Measurements from ENCODE around the gene TOR2A.

TOR2A gene

GRCh38 chr9:127741831-127742434, 6.8 kb upstream of the TOR2A start:
- DNase-seq, result peak; percentile 92

- no peak for DNase-seq
These were observed 4.7 kb upstream of the TOR2A start for GRCh38 chr9:127739614-127740330.

GRCh38 chr9:127738666-127739065, 3.6 kb upstream of the TOR2A start:
- no peak for DNase-seq

DNA sequence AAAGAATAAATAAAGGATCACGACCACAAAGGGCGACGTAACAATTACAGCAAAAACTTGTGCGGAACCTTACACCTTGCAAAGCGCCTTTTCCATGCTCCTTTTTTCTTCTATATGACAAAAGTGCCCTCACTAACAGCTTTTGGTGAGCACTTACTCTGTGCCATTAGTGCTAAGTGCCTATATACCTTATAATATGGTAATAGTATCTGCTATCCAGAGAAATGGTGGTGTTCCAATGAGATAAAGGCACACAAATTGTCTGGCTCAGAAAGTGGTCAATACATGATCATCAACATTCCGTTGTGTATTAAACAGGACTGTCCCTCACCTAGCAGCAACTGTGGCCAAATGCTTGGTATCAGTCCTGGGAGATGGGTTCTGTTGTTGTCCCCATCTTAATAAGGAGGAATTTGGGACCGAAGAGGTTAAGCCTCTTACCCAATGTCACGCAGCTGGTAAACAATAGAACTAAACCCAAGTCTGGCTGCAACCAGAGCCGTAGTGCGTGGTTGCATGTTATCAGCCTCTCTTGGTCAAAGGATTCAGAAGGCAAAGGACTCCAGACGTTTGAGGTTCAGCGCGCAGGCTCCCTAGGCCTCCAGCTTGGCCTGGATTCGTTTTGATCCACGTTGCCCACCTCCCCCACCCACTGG, 564 bp upstream of the TOR2A start:
- no peak for DNase-seq

DNA sequence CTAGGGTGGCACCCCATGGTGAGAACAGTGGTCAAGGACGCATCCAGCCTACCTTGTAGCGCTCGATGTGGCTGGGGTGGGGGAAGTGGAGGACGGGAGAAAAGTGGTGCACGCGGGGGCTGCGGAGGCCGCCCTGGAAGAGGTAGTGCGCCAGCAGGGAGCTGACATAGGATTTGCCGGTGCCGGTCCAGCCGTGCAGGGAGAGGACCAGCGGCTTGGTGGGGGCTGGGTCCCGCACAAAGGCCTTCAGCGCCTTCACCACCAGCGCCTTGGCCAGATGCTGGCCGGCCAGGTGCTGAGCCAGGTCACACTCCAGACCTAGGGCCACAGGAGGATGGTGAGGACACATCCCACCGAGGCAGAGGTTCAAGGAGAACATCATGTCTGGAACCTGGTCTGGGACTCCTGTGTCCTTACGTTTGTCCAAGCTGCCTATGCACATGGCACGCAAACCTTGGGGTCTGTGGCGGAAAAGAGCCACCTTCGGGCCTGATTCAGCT, 797 bp downstream of the TOR2A start:
- DNase-seq, result no peak

GRCh38 chr9:127733614-127734013, 1.5 kb downstream of the TOR2A start:
- DNase-seq, result no peak

DNA sequence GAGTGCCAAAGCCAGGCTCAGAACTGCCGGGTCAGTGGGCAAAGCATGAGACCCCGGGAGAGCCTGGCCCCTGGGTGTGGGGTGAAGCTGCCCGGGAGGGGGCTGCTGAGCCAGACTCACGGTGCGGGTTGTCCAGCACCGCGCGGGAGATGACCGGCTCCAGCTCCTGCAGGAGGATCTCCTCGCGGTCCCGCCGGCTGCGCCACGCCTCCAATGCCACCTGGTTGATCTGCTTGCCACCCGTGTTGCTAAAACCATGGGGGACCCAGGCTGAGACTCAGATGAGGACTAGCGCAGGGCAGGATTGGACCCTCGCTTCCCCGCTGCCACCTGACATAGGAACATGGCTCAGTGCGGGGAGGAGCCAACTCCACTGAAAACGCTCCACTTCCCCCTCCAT, 2.6 kb downstream of the TOR2A start:
- DNase-seq, result no peak

- no peak for DNase-seq
These were observed 3.2 kb downstream of the TOR2A start for GRCh38 chr9:127731938-127732337.

GRCh38 chr9:127730799-127731410, 4.2 kb downstream of the TOR2A start:
- DNase-seq, result no peak

DNA sequence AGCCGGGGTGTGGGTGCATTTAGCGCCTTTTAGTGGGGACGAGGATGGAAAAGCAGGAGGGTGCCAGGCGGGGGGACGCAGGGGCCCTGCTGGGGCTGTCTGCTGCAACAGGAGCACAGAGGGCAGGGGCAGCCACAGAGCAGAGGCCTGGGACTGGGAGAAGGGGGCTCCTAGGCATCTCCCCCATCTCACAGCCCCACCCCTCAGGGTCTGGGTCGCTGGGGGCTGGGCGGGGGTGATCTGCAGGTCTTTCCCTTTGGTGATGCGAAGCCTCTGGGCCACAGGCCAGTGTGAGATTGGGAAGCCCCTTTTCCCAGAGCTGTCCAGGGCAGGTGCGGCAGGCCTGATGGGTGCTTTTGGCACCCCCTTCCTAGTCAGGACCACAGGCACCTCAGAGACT, 4.8 kb downstream of the TOR2A start:
- DNase-seq, result no peak

- DNase-seq, result no peak
These were observed 5.4 kb downstream of the TOR2A start for GRCh38 chr9:127729522-127730256.

GRCh38 chr9:127728808-127729207, 6.3 kb downstream of the TOR2A start:
- DNase-seq, result no peak

- DNase-seq, result no peak
These were observed 8.2 kb downstream of the TOR2A start for GRCh38 chr9:127726871-127727270.

- peak; percentile 63 for DNase-seq
These were observed 11.1 kb downstream of the TOR2A start for GRCh38 chr9:127724012-127724411.

- DNase-seq, result no peak
These were observed 11.7 kb downstream of the TOR2A start for GRCh38 chr9:127723444-127723843.

- DNase-seq, result no peak
These were observed 12.1 kb downstream of the TOR2A start for GRCh38 chr9:127723013-127723412.

DNA sequence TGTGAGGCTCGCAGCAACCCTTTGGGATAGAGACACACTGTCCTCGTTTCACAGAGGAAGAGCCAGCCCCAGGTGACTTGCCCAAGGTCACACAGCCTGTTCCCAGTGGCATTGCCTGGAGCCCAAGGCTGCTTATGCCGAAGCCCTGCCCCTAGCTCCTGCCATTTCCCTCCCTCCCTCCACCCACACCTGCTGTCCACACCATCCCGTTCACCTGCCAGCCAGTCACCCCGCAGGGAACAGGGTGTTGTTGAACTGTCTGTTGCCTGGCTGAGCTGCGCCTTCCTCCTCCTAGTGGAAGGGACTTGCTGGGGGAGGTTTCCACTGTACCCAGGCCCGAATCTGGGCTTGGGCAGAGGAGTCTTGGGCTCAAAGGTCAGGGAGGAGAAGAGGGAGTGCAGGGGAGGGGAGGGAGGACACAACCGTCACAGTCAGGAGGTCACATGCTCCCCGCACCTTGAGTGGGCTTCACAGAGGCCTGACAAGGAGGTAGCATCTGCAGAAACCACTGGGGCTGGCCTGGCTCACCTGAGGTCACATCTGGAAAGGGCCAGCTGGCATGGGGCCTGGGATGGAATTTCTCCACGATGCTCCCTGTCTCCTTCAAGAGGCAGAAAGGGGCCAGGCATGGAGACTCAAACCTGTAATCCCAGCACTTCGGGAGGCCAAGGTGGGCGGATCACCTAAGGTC, 12.9 kb downstream of the TOR2A start:
- DNase-seq, result no peak

DNA sequence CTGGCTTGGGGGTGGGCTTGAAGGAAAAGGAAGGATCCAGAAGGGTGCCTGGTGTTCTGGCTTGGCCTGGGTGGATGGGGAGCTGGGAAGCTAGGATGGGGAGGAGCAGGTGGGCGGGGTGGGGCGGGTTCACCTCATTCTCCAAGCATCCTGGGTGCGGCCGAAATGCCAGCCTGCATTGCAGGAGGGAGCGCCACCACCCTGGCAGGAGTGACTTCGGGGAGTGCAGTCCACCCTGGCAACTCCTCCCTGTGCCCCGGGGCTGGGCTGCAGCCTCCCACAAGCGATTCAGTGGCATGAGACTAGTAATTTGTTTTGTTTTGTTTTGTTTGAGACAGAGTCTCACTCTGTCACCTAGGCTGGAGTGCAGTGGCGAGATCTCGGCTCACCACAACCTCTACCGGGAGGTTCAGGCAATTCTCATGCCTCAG, 13.7 kb downstream of the TOR2A start:
- no peak for DNase-seq

- no peak for DNase-seq
These were observed 14.2 kb downstream of the TOR2A start for GRCh38 chr9:127720865-127721227.

DNA sequence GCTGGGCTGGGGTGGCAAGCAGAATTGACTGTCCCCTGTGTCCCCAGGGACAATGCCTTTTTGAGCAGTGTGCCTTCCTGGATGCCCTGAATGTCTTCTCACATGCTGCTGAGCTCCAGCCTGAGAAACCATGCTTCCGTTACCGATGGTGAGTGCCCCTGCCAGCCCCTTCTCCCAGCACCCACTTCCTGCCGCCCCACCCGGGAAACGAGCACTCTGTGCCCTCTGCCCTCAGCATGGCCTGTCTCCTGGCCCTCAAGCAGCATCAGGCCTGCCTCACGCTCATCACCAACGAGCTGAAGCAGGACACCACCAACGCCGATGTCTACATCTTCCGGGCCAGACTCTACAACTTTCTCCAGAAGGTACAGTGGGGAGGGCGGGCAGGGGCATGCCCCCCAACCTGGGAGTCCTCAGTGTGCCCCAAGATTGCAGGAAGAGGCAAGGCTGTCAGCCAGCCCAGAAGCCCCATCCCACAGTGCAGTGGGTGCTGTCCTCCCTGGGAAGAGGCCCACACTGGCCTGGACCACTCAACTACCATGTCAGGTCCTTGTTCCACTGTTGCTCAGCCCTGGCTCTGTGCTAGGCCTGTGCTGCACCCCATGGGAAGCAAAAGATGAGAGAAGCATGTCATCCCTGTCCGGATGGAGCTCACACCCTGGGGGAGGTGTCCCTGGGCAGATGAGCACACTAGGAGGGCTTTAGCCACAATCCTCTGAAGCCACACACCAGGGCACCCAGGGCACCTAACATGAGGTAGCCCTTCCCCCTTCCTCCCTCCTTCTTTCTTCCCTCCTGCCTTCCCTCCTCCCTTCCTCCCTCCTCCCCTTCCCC, 14.8 kb downstream of the TOR2A start:
- DNase-seq, result no peak

- DNase-seq, result no peak
These were observed 17.3 kb downstream of the TOR2A start for GRCh38 chr9:127717766-127718165.

Measured in retina (tissue), 1 donor.